Measurements from ENCODE around the gene SMYD3. TPM values are rescaled to one million over a fixed set of nuclear protein-coding genes. Genes with fewer than 3 reads are reported as not detected.

SMYD3 gene
- total RNA-seq, 1 donor from 2014 or later = 35.4 TPM

DNA sequence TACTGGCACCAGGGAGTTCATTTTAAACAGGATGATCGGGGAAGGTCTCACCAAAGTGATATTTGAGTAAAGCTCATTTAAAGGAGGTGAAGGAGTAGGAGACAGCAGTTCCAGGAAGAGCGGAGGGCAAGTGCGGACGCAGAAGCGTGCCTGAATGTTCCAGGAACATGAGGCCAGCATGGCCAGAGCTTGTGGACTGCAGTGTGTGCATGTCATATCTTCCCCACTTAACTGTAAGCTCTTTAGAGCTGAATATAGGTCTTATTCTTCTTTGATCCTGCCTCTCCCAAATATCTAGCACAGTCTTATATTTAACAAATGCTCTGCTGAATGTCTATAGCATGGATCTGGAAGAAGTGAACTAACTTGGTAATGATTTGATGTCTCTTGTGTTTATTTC lies 639.3 kb downstream of the SMYD3 start:
- H3K27ac Mint-ChIP-seq (ENCODE audit: unreplicated experiment) = no peak overlapping the region
- TF ChIP-seq, protein P1, sequence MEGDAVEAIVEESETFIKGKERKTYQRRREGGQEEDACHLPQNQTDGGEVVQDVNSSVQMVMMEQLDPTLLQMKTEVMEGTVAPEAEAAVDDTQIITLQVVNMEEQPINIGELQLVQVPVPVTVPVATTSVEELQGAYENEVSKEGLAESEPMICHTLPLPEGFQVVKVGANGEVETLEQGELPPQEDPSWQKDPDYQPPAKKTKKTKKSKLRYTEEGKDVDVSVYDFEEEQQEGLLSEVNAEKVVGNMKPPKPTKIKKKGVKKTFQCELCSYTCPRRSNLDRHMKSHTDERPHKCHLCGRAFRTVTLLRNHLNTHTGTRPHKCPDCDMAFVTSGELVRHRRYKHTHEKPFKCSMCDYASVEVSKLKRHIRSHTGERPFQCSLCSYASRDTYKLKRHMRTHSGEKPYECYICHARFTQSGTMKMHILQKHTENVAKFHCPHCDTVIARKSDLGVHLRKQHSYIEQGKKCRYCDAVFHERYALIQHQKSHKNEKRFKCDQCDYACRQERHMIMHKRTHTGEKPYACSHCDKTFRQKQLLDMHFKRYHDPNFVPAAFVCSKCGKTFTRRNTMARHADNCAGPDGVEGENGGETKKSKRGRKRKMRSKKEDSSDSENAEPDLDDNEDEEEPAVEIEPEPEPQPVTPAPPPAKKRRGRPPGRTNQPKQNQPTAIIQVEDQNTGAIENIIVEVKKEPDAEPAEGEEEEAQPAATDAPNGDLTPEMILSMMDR (IDR thresholded peaks at IDR 0.05; ENCODE audit: partially characterized antibody, unreplicated experiment) = no peak
- no peaks in the 10 kb centered on the region for H3K9me3 Mint-ChIP-seq (ENCODE audit: unreplicated experiment)
- no peaks in the 10 kb centered on the region for H3K4me1 Mint-ChIP-seq (ENCODE audit: low read depth, unreplicated experiment)
- no peak for DNase-seq
- peaks cover 4% of the 10 kb centered on the region for H3K36me3 Mint-ChIP-seq (ENCODE audit: unreplicated experiment)
- H3K27me3 Mint-ChIP-seq (ENCODE audit: unreplicated experiment) = peaks cover 3% of the 10 kb centered on the region
- H3K4me3 Mint-ChIP-seq (ENCODE audit: unreplicated experiment) = no peak overlapping the region

GRCh38 chr1:245864872-245865271 lies 642.2 kb downstream of the SMYD3 start:
- Mint-ChIP-seq H3K9me3 (ENCODE audit: unreplicated experiment) (no peaks in the 10 kb centered on the region), H3K36me3 (ENCODE audit: unreplicated experiment) (peaks cover 4% of the 10 kb centered on the region), H3K27me3 (ENCODE audit: unreplicated experiment) (peaks cover 3% of the 10 kb centered on the region), H3K4me1 (ENCODE audit: low read depth, unreplicated experiment) (peaks cover 13% of the 10 kb centered on the region), H3K27ac (ENCODE audit: unreplicated experiment) (no peak overlapping the region), H3K4me3 (ENCODE audit: unreplicated experiment) (no peak overlapping the region)
- TF ChIP-seq, protein P1 (IDR thresholded peaks at IDR 0.05; ENCODE audit: partially characterized antibody, unreplicated experiment) = no peak
- DNase-seq = no peak

- H3K27ac Mint-ChIP-seq (ENCODE audit: unreplicated experiment) = no peak overlapping the region
- peaks cover 13% of the 10 kb centered on the region for H3K4me1 Mint-ChIP-seq (ENCODE audit: low read depth, unreplicated experiment)
- TF ChIP-seq, protein P1 (IDR thresholded peaks at IDR 0.05; ENCODE audit: partially characterized antibody, unreplicated experiment) = no peak
- H3K4me3 Mint-ChIP-seq (ENCODE audit: unreplicated experiment) = no peak overlapping the region
- no peak for DNase-seq
- peaks cover 4% of the 10 kb centered on the region for H3K36me3 Mint-ChIP-seq (ENCODE audit: unreplicated experiment)
- H3K9me3 Mint-ChIP-seq (ENCODE audit: unreplicated experiment) = no peaks in the 10 kb centered on the region
- H3K27me3 Mint-ChIP-seq (ENCODE audit: unreplicated experiment) = no peaks in the 10 kb centered on the region
These were observed 643.4 kb downstream of the SMYD3 start for GRCh38 chr1:245863566-245864184.

- Mint-ChIP-seq H3K27ac (ENCODE audit: unreplicated experiment) (no peak overlapping the region), H3K36me3 (ENCODE audit: unreplicated experiment) (peaks cover 4% of the 10 kb centered on the region), H3K9me3 (ENCODE audit: unreplicated experiment) (no peaks in the 10 kb centered on the region), H3K4me1 (ENCODE audit: low read depth, unreplicated experiment) (peaks cover 13% of the 10 kb centered on the region), H3K4me3 (ENCODE audit: unreplicated experiment) (no peak overlapping the region), H3K27me3 (ENCODE audit: unreplicated experiment) (no peaks in the 10 kb centered on the region)
- DNase-seq = no peak
- TF ChIP-seq, protein P1 (IDR thresholded peaks at IDR 0.05; ENCODE audit: partially characterized antibody, unreplicated experiment) = no peak
These were observed 644.1 kb downstream of the SMYD3 start for GRCh38 chr1:245862812-245863540.
